Measurements from ENCODE around the gene CCDC138. TPM values are rescaled to one million over a fixed set of nuclear protein-coding genes. Genes with fewer than 3 reads are reported as not detected.

Gene CCDC138
- total and polyA plus RNA-seq, 7 experiments from 2014 or later, result 2.7 to 10.5 (median 7.3) TPM

DNA sequence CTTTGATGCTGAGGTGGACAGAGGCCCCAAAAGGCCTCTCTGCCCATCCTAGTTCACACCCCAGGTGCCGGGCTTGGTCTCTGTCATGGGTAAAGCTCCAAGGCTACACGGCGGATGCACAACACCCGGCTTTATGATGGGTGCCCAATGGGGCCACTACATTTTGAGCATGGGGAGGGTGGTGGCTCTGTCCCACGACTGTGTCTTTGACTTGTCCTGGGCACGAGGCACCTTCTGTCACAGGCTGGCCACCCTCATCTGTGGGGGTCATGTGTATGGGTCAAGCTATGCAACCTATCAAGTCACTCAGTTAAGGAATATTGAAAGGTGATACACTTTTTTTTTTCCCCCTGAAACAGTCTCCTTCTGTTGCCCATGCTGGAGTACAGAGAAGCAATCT, 138.7 kb downstream of the CCDC138 start:
- H3K36me3 Mint-ChIP-seq, result peaks cover 0 to 57% (median 13%) of the 10 kb centered on the region in 5 donors
- POLR2A ChIA-PET, result no interaction called here
- CTCF ChIA-PET, result no interaction called here
- Histone ChIP-seq H3K4me1 (ENCODE audit: control insufficient read depth in 2 of 2, insufficient read depth in 2 of 2, low read length in 2 of 2) (peaks cover 0 to 5% of the 10 kb centered on the region in 2 donors), H3K9me3 (ENCODE audit: control insufficient read depth in 2 of 3, low read length in 3 of 3) (no peaks in the 10 kb centered on the region), H3K4me3 (ENCODE audit: low read length) (no peak overlapping the region), H3K27me3 (ENCODE audit: control insufficient read depth in 2 of 2, insufficient read depth in 2 of 2, low read length in 2 of 2) (no peaks in the 10 kb centered on the region), H3K27ac (ENCODE audit: low read depth, low read length) (no peak overlapping the region), H3K36me3 (ENCODE audit: control insufficient read depth in 2 of 3, insufficient read depth in 3 of 3, low read length in 3 of 3) (peaks cover 0 to 95% (median 0%) of the 10 kb centered on the region in 3 experiments)
- DNase-seq (no peak), ATAC-seq (no peak)
- H3K27me3 Mint-ChIP-seq, result no peaks in the 10 kb centered on the region
- no peak overlapping the region for H3K4me3 Mint-ChIP-seq
- no peaks in the 10 kb centered on the region for H3K9me3 Mint-ChIP-seq
- intact Hi-C loops (cut with micrococcal nuclease), result loop anchor here in 1 of 2 donors (10.0 kb wide), 1 partner anchor 220 kb away; no protein-coding TSS in a partner anchor
- H3K4me1 Mint-ChIP-seq, result peaks cover 2 to 14% (median 9%) of the 10 kb centered on the region in 7 donors
- H3K27ac Mint-ChIP-seq, result no peak overlapping the region

DNA sequence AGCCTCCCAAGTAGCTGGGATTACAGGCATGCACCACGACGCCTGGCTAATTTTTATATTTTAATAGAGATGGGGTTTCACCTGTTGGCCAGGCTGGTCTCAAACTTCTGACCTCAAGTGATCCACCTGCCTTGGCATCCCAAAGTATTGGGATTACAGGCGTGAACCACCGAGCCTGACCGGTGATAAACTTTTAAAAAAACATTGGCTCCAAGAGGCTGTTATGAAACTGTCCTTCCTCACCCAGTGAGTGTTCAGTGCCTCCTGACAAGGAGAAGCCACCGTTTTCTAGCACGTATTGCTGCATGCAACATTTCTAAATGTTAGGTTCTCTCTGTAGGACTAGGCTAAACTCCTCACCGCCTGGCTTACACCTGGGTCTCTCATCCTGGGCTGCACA, 139.2 kb downstream of the CCDC138 start:
- ChIA-PET CTCF (interaction anchor here (0.5 kb wide), 1 partner anchor 171 kb away, joined by 6 read pairs; no protein-coding TSS in a partner anchor), POLR2A (no interaction called here)
- peak overlapping the region in 1 of 9 donors; percentile 74 for H3K27ac Mint-ChIP-seq
- H3K4me3 Mint-ChIP-seq, result no peak overlapping the region
- peaks cover 0 to 58% (median 13%) of the 10 kb centered on the region in 5 donors for H3K36me3 Mint-ChIP-seq
- DNase-seq, result no peak
- no peaks in the 10 kb centered on the region for H3K9me3 Mint-ChIP-seq
- no peak overlapping the region for H3K27ac ChIP-seq (ENCODE audit: low read depth, low read length)
- no peaks in the 10 kb centered on the region for H3K27me3 ChIP-seq (ENCODE audit: control insufficient read depth in 2 of 2, insufficient read depth in 2 of 2, low read length in 2 of 2)
- H3K4me1 Mint-ChIP-seq, result peaks cover 2 to 18% (median 9%) of the 10 kb centered on the region in 7 donors
- no peaks in the 10 kb centered on the region for H3K9me3 ChIP-seq (ENCODE audit: control insufficient read depth in 2 of 3, low read length in 3 of 3)
- ATAC-seq, result no peak
- intact Hi-C loops (cut with micrococcal nuclease), result loop anchor here in 1 of 2 donors (10.0 kb wide), 1 partner anchor 219 kb away; no protein-coding TSS in a partner anchor
- H3K4me3 ChIP-seq (ENCODE audit: low read length), result no peak overlapping the region
- no peaks in the 10 kb centered on the region for H3K27me3 Mint-ChIP-seq
- peaks cover 0 to 95% (median 0%) of the 10 kb centered on the region in 3 experiments for H3K36me3 ChIP-seq (ENCODE audit: control insufficient read depth in 2 of 3, insufficient read depth in 3 of 3, low read length in 3 of 3)
- H3K4me1 ChIP-seq (ENCODE audit: control insufficient read depth in 2 of 2, insufficient read depth in 2 of 2, low read length in 2 of 2), result peaks cover 0 to 5% of the 10 kb centered on the region in 2 donors

Other genes starting within 250 kb of the CCDC138 start
- gene RANBP2, start 67.3 kb upstream of the CCDC138 start, total RNA-seq, result 100 to 1,000 TPM in 2 of 5 experiments, 10 to 100 TPM in 3; 63.4 to 118 (median 88.6) TPM
- gene RANBP2, start 67.3 kb upstream of the CCDC138 start, polyA plus RNA-seq, result 10 to 100 TPM; 15.2 to 19.1 TPM
- 10 to 100 TPM in 4 of 5 experiments, under 1 TPM in 1; 0.17 to 26.8 (median 21.6) TPM for gene EDAR, start 202.4 kb downstream of the CCDC138 start, total RNA-seq
- gene EDAR, start 202.4 kb downstream of the CCDC138 start, polyA plus RNA-seq, result 10 to 100 TPM; 11.9 to 24.3 TPM